ENCODE results near the gene NUDT22.

The NUDT22 gene

GRCh38 chr11:64211181-64211872 is 14.7 kb upstream of the NUDT22 start:
- Histone ChIP-seq H3K23ac (ENCODE audit: low read length) (no peak overlapping the region), H3K4me2 (ENCODE audit: low read length) (no peak overlapping the region), H3K4ac (ENCODE audit: low read depth, low read length) (no peak overlapping the region), H2BK5ac (ENCODE audit: low read depth, low read length, poor library complexity) (no peak overlapping the region), H3K4me1 (ENCODE audit: control insufficient read depth in 1 of 2, insufficient read depth in 2 of 2, low read length in 2 of 2) (peaks cover 0 to 7% of the 10 kb centered on the region in 2 experiments), H3K36me3 (ENCODE audit: control insufficient read depth in 1 of 2, insufficient read depth in 2 of 2, low read length in 2 of 2) (peaks cover 27 to 31% of the 10 kb centered on the region in 2 experiments), H3K4me3 (ENCODE audit: low read depth, low read length) (no peak overlapping the region), H2AK5ac (ENCODE audit: low read length) (no peak overlapping the region), H3K9me3 (ENCODE audit: insufficient read depth, low read depth, low read length) (no peaks in the 10 kb centered on the region), H2BK12ac (ENCODE audit: low read length) (no peak overlapping the region), H2AFZ (ENCODE audit: insufficient read depth, low read length, poor library complexity) (no peak overlapping the region), H4K12ac (ENCODE audit: low read depth, low read length) (no peak overlapping the region), H3K27me3 (ENCODE audit: insufficient read depth, low read length) (no peaks in the 10 kb centered on the region), H3K79me2 (ENCODE audit: control insufficient read depth, insufficient read depth, low read length, poor library complexity) (no peaks in the 10 kb centered on the region), H4K91ac (ENCODE audit: low read depth, low read length) (no peak overlapping the region), H3K79me1 (ENCODE audit: low read length) (no peaks in the 10 kb centered on the region), H3K18ac (ENCODE audit: low read length) (no peak overlapping the region), H4K8ac (ENCODE audit: low read depth, low read length) (no peak overlapping the region), H3K14ac (ENCODE audit: low read length) (no peak overlapping the region), H2BK120ac (ENCODE audit: insufficient read depth, low read length, poor library complexity) (no peak overlapping the region), H3K9ac (ENCODE audit: low read length) (no peak overlapping the region), H3K27ac (ENCODE audit: low read depth, low read length) (no peak overlapping the region)
- no peak for DNase-seq
- no CpG with 5 or more reads among the region's 30 CpGs for WGBS (ENCODE audit: extremely low coverage, insufficient coverage, insufficient read length)

DNA sequence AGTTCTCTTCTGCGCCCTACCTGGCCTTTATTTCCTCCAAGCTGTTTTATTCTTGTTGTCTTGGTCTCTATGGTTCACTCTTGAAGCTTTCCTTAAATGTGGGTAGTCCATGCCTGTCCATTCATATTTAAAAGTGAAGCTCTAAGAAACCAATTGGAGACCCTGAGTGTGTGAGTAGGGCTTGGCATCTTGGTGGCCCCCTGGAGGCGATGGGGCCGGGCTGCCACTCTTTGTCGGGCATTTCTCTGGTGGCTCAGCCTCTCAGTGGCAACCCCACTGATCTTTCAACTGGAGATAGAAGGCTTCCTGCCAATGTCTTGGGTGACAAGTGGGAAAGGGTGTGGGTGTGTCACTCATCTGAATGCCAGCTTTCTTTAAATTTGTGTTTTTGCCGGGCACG is 9.2 kb upstream of the NUDT22 start:
- no peaks in the 10 kb centered on the region for H3K79me1 ChIP-seq (ENCODE audit: low read length)
- H3K27me3 ChIP-seq (ENCODE audit: insufficient read depth, low read length) = no peaks in the 10 kb centered on the region
- H3K36me3 ChIP-seq (ENCODE audit: control insufficient read depth in 1 of 2, insufficient read depth in 2 of 2, low read length in 2 of 2) = peaks cover 21 to 26% of the 10 kb centered on the region in 2 experiments
- no peaks in the 10 kb centered on the region for H3K4me1 ChIP-seq (ENCODE audit: control insufficient read depth in 1 of 2, insufficient read depth in 2 of 2, low read length in 2 of 2)
- H4K8ac ChIP-seq (ENCODE audit: low read depth, low read length) = no peak overlapping the region
- no peak overlapping the region for H4K91ac ChIP-seq (ENCODE audit: low read depth, low read length)
- H3K27ac ChIP-seq (ENCODE audit: low read depth, low read length) = no peak overlapping the region
- no peak overlapping the region for H2BK5ac ChIP-seq (ENCODE audit: low read depth, low read length, poor library complexity)
- no peaks in the 10 kb centered on the region for H3K9me3 ChIP-seq (ENCODE audit: insufficient read depth, low read depth, low read length)
- H3K4me2 ChIP-seq (ENCODE audit: low read length) = no peak overlapping the region
- H3K4me3 ChIP-seq (ENCODE audit: low read depth, low read length) = no peak overlapping the region
- WGBS (ENCODE audit: extremely low coverage, insufficient coverage, insufficient read length) = no CpG with 5 or more reads among the region's 6 CpGs
- no peak overlapping the region for H2BK12ac ChIP-seq (ENCODE audit: low read length)
- no peak for DNase-seq
- no peak overlapping the region for H3K9ac ChIP-seq (ENCODE audit: low read length)
- H3K79me2 ChIP-seq (ENCODE audit: control insufficient read depth, insufficient read depth, low read length, poor library complexity) = no peaks in the 10 kb centered on the region
- no peak overlapping the region for H3K23ac ChIP-seq (ENCODE audit: low read length)
- no peak overlapping the region for H2AFZ ChIP-seq (ENCODE audit: insufficient read depth, low read length, poor library complexity)
- H4K12ac ChIP-seq (ENCODE audit: low read depth, low read length) = no peak overlapping the region
- no peak overlapping the region for H3K14ac ChIP-seq (ENCODE audit: low read length)
- no peak overlapping the region for H2BK120ac ChIP-seq (ENCODE audit: insufficient read depth, low read length, poor library complexity)
- H2AK5ac ChIP-seq (ENCODE audit: low read length) = no peak overlapping the region
- H3K18ac ChIP-seq (ENCODE audit: low read length) = no peak overlapping the region
- no peak overlapping the region for H3K4ac ChIP-seq (ENCODE audit: low read depth, low read length)

GRCh38 chr11:64218628-64219353 is 7.3 kb upstream of the NUDT22 start:
- Histone ChIP-seq H3K9ac (ENCODE audit: low read length) (no peak overlapping the region), H3K27me3 (ENCODE audit: insufficient read depth, low read length) (no peaks in the 10 kb centered on the region), H4K91ac (ENCODE audit: low read depth, low read length) (no peak overlapping the region), H2BK5ac (ENCODE audit: low read depth, low read length, poor library complexity) (no peak overlapping the region), H3K23ac (ENCODE audit: low read length) (no peak overlapping the region), H3K9me3 (ENCODE audit: insufficient read depth, low read depth, low read length) (no peaks in the 10 kb centered on the region), H3K4me3 (ENCODE audit: low read depth, low read length) (no peak overlapping the region), H3K18ac (ENCODE audit: low read length) (no peak overlapping the region), H3K4ac (ENCODE audit: low read depth, low read length) (no peak overlapping the region), H3K27ac (ENCODE audit: low read depth, low read length) (no peak overlapping the region), H4K12ac (ENCODE audit: low read depth, low read length) (no peak overlapping the region), H3K79me1 (ENCODE audit: low read length) (no peaks in the 10 kb centered on the region), H3K4me2 (ENCODE audit: low read length) (no peak overlapping the region), H2BK12ac (ENCODE audit: low read length) (no peak overlapping the region), H2AFZ (ENCODE audit: insufficient read depth, low read length, poor library complexity) (no peak overlapping the region), H2BK120ac (ENCODE audit: insufficient read depth, low read length, poor library complexity) (no peak overlapping the region), H2AK5ac (ENCODE audit: low read length) (no peak overlapping the region), H3K36me3 (ENCODE audit: control insufficient read depth in 1 of 2, insufficient read depth in 2 of 2, low read length in 2 of 2) (peaks cover 26 to 30% of the 10 kb centered on the region in 2 experiments), H3K79me2 (ENCODE audit: control insufficient read depth, insufficient read depth, low read length, poor library complexity) (no peaks in the 10 kb centered on the region), H3K14ac (ENCODE audit: low read length) (no peak overlapping the region), H4K8ac (ENCODE audit: low read depth, low read length) (no peak overlapping the region), H3K4me1 (ENCODE audit: control insufficient read depth in 1 of 2, insufficient read depth in 2 of 2, low read length in 2 of 2) (no peaks in the 10 kb centered on the region)
- DNase-seq = no peak
- no CpG with 5 or more reads among the region's 11 CpGs for WGBS (ENCODE audit: extremely low coverage, insufficient coverage, insufficient read length)

GRCh38 chr11:64219354-64219684 is 6.8 kb upstream of the NUDT22 start:
- Histone ChIP-seq H2BK12ac (ENCODE audit: low read length) (no peak overlapping the region), H3K4me1 (ENCODE audit: control insufficient read depth in 1 of 2, insufficient read depth in 2 of 2, low read length in 2 of 2) (peaks cover 2 to 3% of the 10 kb centered on the region in 2 experiments)

More at GRCh38 chr11:64219354-64219684, 6.8 kb upstream of the NUDT22 start:
- peaks cover 3% of the 10 kb centered on the region for H3K9me3 ChIP-seq (ENCODE audit: insufficient read depth, low read depth, low read length)
- no peak overlapping the region for H4K12ac ChIP-seq (ENCODE audit: low read depth, low read length)
- no peak overlapping the region for H4K8ac ChIP-seq (ENCODE audit: low read depth, low read length)
- no peak overlapping the region for H2AK5ac ChIP-seq (ENCODE audit: low read length)
- H2BK5ac ChIP-seq (ENCODE audit: low read depth, low read length, poor library complexity) = no peak overlapping the region
- H3K18ac ChIP-seq (ENCODE audit: low read length) = no peak overlapping the region
- H3K9ac ChIP-seq (ENCODE audit: low read length) = no peak overlapping the region
- H3K4me3 ChIP-seq (ENCODE audit: low read depth, low read length) = no peak overlapping the region
- no peak overlapping the region for H2BK120ac ChIP-seq (ENCODE audit: insufficient read depth, low read length, poor library complexity)
- no peak overlapping the region for H2AFZ ChIP-seq (ENCODE audit: insufficient read depth, low read length, poor library complexity)
- DNase-seq = no peak
- no peak overlapping the region for H3K23ac ChIP-seq (ENCODE audit: low read length)
- no peaks in the 10 kb centered on the region for H3K79me1 ChIP-seq (ENCODE audit: low read length)
- H3K27me3 ChIP-seq (ENCODE audit: insufficient read depth, low read length) = no peaks in the 10 kb centered on the region
- H3K14ac ChIP-seq (ENCODE audit: low read length) = no peak overlapping the region
- no CpG with 5 or more reads among the region's 7 CpGs for WGBS (ENCODE audit: extremely low coverage, insufficient coverage, insufficient read length)
- peaks cover 30 to 35% of the 10 kb centered on the region in 2 experiments for H3K36me3 ChIP-seq (ENCODE audit: control insufficient read depth in 1 of 2, insufficient read depth in 2 of 2, low read length in 2 of 2)
- H3K27ac ChIP-seq (ENCODE audit: low read depth, low read length) = no peak overlapping the region
- no peak overlapping the region for H4K91ac ChIP-seq (ENCODE audit: low read depth, low read length)
- H3K4me2 ChIP-seq (ENCODE audit: low read length) = no peak overlapping the region
- H3K79me2 ChIP-seq (ENCODE audit: control insufficient read depth, insufficient read depth, low read length, poor library complexity) = no peaks in the 10 kb centered on the region
- H3K4ac ChIP-seq (ENCODE audit: low read depth, low read length) = no peak overlapping the region

Measured in trophoblast cell (in vitro differentiated cells and primary cell).